DOHH2 (cell line): Measurements from ENCODE around the gene GKN2.
"Not testable (repeated sequence)": the region's sequence is repeated elsewhere in the genome, so short reads cannot be mapped to it uniquely, and the experiment has no call there.

ENCODE experiments used
- H3F3A ChIP-seq: fragments of 200-600 bp; sonication (generic), shearing (Covaris generic); 2 replicates; pipeline ENCODE4 v1.6.0; 2016; ENCODE audit warnings: antibody characterized with exemption, mild to moderate bottlenecking; ENCODE audit not compliant: control insufficient read depth, insufficient read depth
- H3K27ac ChIP-seq: fragments of 200-600 bp; sonication (generic); 2 replicates; pipeline ENCODE4 v1.5.1; 2014; ENCODE audit warnings: low read depth, mild to moderate bottlenecking, low read length, moderate library complexity
- H3K27me3 ChIP-seq: fragments of 200-600 bp; sonication (generic); 2 replicates; pipeline ENCODE4 v1.6.1; 2014; ENCODE audit warnings: mild to moderate bottlenecking, low read length, mixed read lengths; ENCODE audit not compliant: control insufficient read depth
- H3K36me3 ChIP-seq: fragments of 200-600 bp; sonication (generic); 2 replicates; pipeline ENCODE4 v1.6.1; 2014; ENCODE audit warnings: mild to moderate bottlenecking, low read length, moderate library complexity, mixed read lengths; ENCODE audit not compliant: control insufficient read depth
- H3K4me1 ChIP-seq: fragments of 200-600 bp; sonication (generic); 2 replicates; pipeline ENCODE4 v1.6.1; 2014; ENCODE audit warnings: mild to moderate bottlenecking, low read length, mixed read lengths; ENCODE audit not compliant: control insufficient read depth
- H3K4me2 ChIP-seq: fragments of 200-600 bp; sonication (generic); 2 replicates; pipeline ENCODE4 v1.6.0; 2014; ENCODE audit warnings: mild to moderate bottlenecking, low read length, moderate library complexity
- H3K4me3 ChIP-seq: fragments of 200-600 bp; sonication (generic); 2 replicates; pipeline ENCODE4 v1.5.1; 2014; ENCODE audit warnings: mild to moderate bottlenecking, low read length, mixed read lengths
- H3K79me2 ChIP-seq: fragments of 200-600 bp; sonication (generic); 2 replicates; pipeline ENCODE4 v1.6.1; 2014; ENCODE audit warnings: mild to moderate bottlenecking, low read length, mixed read lengths; ENCODE audit not compliant: control insufficient read depth
- H3K9me2 ChIP-seq: fragments of 200-600 bp; sonication (generic); replicated peaks from 2 replicates; pipeline ENCODE4 v1.6.1; 2014; ENCODE audit warnings: mild to moderate bottlenecking, low read length, mixed read lengths; ENCODE audit not compliant: control insufficient read depth
- H3K9me3 ChIP-seq: fragments of 200-600 bp; sonication (generic); 2 replicates; pipeline ENCODE4 v1.6.1; 2014; ENCODE audit warnings: antibody characterized with exemption, low read length, mixed read lengths; ENCODE audit not compliant: control insufficient read depth, insufficient read depth
- H4K20me1 ChIP-seq: fragments of 200-600 bp; sonication (generic); 2 replicates; pipeline ENCODE4 v1.6.0; 2014; ENCODE audit warnings: low read depth, mild to moderate bottlenecking, antibody characterized with exemption, low read length, moderate library complexity; ENCODE audit not compliant: control insufficient read depth, insufficient read depth
- CTCF ChIP-seq: fragments of 200-600 bp; sonication (generic); IDR thresholded peaks from one replicate; pipeline ENCODE4 v1.5.1; 2014; ENCODE audit warnings: antibody characterized with exemption, mild to moderate bottlenecking, low read depth, low read length; ENCODE audit not compliant: poor library complexity, severe bottlenecking
- EZH2phosphoT487 ChIP-seq: fragments of 200-600 bp; sonication (generic); IDR thresholded peaks from 2 replicates; pipeline ENCODE4 v1.6.1; 2017; ENCODE audit warnings: borderline replicate concordance, mild to moderate bottlenecking, antibody characterized with exemption, low read length, moderate library complexity, mixed read lengths

Gene GKN2

GRCh38 chr2:68901561-68901960 lies 51.1 kb downstream of the GKN2 start:
- no peaks in the 10 kb centered on the region; the same call in 1 of the 2 replicates for H3K9me3 ChIP-seq
- H3K4me2 ChIP-seq: no peak overlapping the region
- H3K27ac ChIP-seq: no peak overlapping the region
- no peak overlapping the region for H3K4me3 ChIP-seq
- H3K9me2 ChIP-seq: no peaks in the 10 kb centered on the region
- TF ChIP-seq EZH2phosphoT487: no peak
- no peak for TF ChIP-seq CTCF
- H4K20me1 ChIP-seq: no peaks in the 10 kb centered on the region
- H3K36me3 ChIP-seq: no peaks in the 10 kb centered on the region
- H3K27me3 ChIP-seq: no peaks in the 10 kb centered on the region
- H3F3A ChIP-seq: no peaks in the 10 kb centered on the region
- H3K79me2 ChIP-seq: no peaks in the 10 kb centered on the region
- peaks cover 4% of the 10 kb centered on the region for H3K4me1 ChIP-seq

GRCh38 chr2:68901199-68901514 lies 51.5 kb downstream of the GKN2 start:
- Histone ChIP-seq H3K79me2 (no peaks in the 10 kb centered on the region), H3F3A (no peaks in the 10 kb centered on the region), H3K9me3 (no peaks in the 10 kb centered on the region; the same call in 1 of the 2 replicates), H3K4me1 (peaks cover under 1% of the 10 kb centered on the region), H3K4me2 (no peak overlapping the region), H3K27ac (no peak overlapping the region), H3K27me3 (no peaks in the 10 kb centered on the region), H3K4me3 (no peak overlapping the region), H3K9me2 (no peaks in the 10 kb centered on the region), H4K20me1 (no peaks in the 10 kb centered on the region), H3K36me3 (no peaks in the 10 kb centered on the region)
- TF ChIP-seq EZH2phosphoT487 (no peak), CTCF (peak; percentile 26)

GRCh38 chr2:68900496-68901198 lies 52.0 kb downstream of the GKN2 start:
- no peaks in the 10 kb centered on the region for H3K36me3 ChIP-seq
- H3K27ac ChIP-seq: no peak overlapping the region
- no peaks in the 10 kb centered on the region for H3K4me1 ChIP-seq
- H3K9me3 ChIP-seq: no peaks in the 10 kb centered on the region; the same call in 1 of the 2 replicates
- H3K4me2 ChIP-seq: no peak overlapping the region
- TF ChIP-seq CTCF (no peak), EZH2phosphoT487 (no peak)
- H3K4me3 ChIP-seq: no peak overlapping the region
- H3K27me3 ChIP-seq: no peaks in the 10 kb centered on the region
- no peaks in the 10 kb centered on the region for H3K9me2 ChIP-seq
- H4K20me1 ChIP-seq: no peaks in the 10 kb centered on the region
- H3K79me2 ChIP-seq: no peaks in the 10 kb centered on the region
- no peaks in the 10 kb centered on the region for H3F3A ChIP-seq

GRCh38 chr2:68895981-68896380 lies 56.7 kb downstream of the GKN2 start:
- not testable (repeated sequence) for H3K36me3 ChIP-seq, H3K9me2 ChIP-seq, H3K4me1 ChIP-seq, H3K27me3 ChIP-seq, H3F3A ChIP-seq, H4K20me1 ChIP-seq, H3K27ac ChIP-seq, H3K4me3 ChIP-seq, H3K79me2 ChIP-seq, H3K9me3 ChIP-seq, H3K4me2 ChIP-seq
